Measurements from ENCODE around the gene PPP3R1. TPM values are rescaled to one million over a fixed set of nuclear protein-coding genes. Genes with fewer than 3 reads are reported as not detected.

PPP3R1 gene
- total RNA-seq, 1 experiment from 2014 or later = 74.2 TPM

DNA sequence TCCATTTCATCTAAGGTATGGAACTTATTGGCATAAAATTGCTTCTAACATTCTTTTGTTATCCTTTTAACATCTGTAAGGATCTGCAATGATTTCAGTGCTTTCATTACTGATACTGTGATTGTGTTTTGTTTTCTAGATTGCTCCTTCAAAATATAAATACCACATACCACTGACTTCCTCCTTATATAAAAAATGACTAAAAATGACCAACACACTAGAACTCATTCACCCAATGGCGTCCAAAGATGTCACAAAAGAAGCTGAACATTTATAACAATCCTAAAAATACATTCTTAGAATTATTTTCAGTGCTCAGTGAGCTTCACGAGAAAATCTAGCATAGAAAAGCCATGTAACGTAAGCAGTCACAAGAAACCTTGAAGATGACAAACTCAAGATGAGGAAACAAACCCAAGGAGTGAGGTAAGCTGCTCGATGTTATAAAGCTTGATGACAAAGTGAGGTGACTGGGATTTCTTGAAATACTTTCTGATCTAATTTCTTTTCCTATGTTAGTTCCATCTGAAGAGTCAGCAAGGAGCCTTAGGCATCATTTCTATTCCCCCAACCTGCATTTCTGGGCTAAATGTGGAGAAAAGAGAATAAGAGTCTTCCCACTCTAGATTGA is 52.1 kb downstream of the PPP3R1 start:
- no peaks in the 10 kb centered on the region for H3K36me3 Mint-ChIP-seq (ENCODE audit: insufficient read depth in 1 of 3, low read depth in 3 of 3)
- H2AK5ac ChIP-seq (ENCODE audit: insufficient read length, low read length) = no peak overlapping the region
- H3K4me3 Mint-ChIP-seq = no peak overlapping the region
- TF ChIP-seq, protein P1, sequence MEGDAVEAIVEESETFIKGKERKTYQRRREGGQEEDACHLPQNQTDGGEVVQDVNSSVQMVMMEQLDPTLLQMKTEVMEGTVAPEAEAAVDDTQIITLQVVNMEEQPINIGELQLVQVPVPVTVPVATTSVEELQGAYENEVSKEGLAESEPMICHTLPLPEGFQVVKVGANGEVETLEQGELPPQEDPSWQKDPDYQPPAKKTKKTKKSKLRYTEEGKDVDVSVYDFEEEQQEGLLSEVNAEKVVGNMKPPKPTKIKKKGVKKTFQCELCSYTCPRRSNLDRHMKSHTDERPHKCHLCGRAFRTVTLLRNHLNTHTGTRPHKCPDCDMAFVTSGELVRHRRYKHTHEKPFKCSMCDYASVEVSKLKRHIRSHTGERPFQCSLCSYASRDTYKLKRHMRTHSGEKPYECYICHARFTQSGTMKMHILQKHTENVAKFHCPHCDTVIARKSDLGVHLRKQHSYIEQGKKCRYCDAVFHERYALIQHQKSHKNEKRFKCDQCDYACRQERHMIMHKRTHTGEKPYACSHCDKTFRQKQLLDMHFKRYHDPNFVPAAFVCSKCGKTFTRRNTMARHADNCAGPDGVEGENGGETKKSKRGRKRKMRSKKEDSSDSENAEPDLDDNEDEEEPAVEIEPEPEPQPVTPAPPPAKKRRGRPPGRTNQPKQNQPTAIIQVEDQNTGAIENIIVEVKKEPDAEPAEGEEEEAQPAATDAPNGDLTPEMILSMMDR (conservative IDR thresholded peaks at IDR 0.05) = no peak
- no CpG with 5 or more reads among the region's 4 CpGs for WGBS (ENCODE audit: extremely low coverage, insufficient read length, low lambda C conversion rate)
- no peak overlapping the region for H4K8ac ChIP-seq (replicated peaks; ENCODE audit: insufficient read length, low read depth, low read length)
- DNase-seq = no peak
- no peak overlapping the region for H3K18ac ChIP-seq (ENCODE audit: insufficient read length, low read depth, low read length)
- H2BK120ac ChIP-seq (ENCODE audit: low read depth, low read length, poor library complexity, severe bottlenecking) = no peak overlapping the region
- H3K79me1 ChIP-seq (ENCODE audit: insufficient read depth, low read depth, low read length, poor library complexity, severe bottlenecking) = no peaks in the 10 kb centered on the region
- no peak overlapping the region for H3K56ac ChIP-seq (ENCODE audit: insufficient read length, low read depth, low read length)
- no peak overlapping the region for H3K14ac ChIP-seq (ENCODE audit: insufficient read depth, low read length)
- H2BK15ac ChIP-seq (ENCODE audit: low read depth, low read length) = no peak overlapping the region
- peaks cover 3% of the 10 kb centered on the region in 2 experiments; a peak in 3 of 4 replicates for H3K4me1 Mint-ChIP-seq
- H4K20me1 ChIP-seq (ENCODE audit: control insufficient read depth, insufficient read depth, insufficient read length) = no peaks in the 10 kb centered on the region
- H3K4me2 ChIP-seq (ENCODE audit: insufficient read depth, insufficient read length, low read length) = no peak overlapping the region
- no peak overlapping the region for H2BK5ac ChIP-seq (ENCODE audit: insufficient read length, low read length)
- H3K79me2 ChIP-seq (ENCODE audit: insufficient read depth, low read length) = peaks cover 1% of the 10 kb centered on the region; the same call in 1 of the 2 replicates
- H3K4ac ChIP-seq (ENCODE audit: low read depth, low read length) = no peak overlapping the region
- H3K27ac ChIP-seq (ENCODE audit: insufficient read length, low read depth, low read length) = no peak overlapping the region
- H2BK12ac ChIP-seq (ENCODE audit: insufficient read length, low read depth, low read length) = no peak overlapping the region
- no peak overlapping the region for H2BK20ac ChIP-seq (ENCODE audit: low read depth, low read length, poor library complexity, severe bottlenecking)
- H4K91ac ChIP-seq (ENCODE audit: insufficient read length, low read depth, low read length) = no peak overlapping the region
- no peaks in the 10 kb centered on the region for H3K23me2 ChIP-seq (ENCODE audit: insufficient read length, low read depth, low read length, poor library complexity, severe bottlenecking)
- H3T11ph ChIP-seq (ENCODE audit: low read length) = no peak overlapping the region
- no peak overlapping the region for H3K9ac ChIP-seq (ENCODE audit: extremely low read depth, insufficient read length, low read length)
- no peaks in the 10 kb centered on the region for H3K9me3 ChIP-seq (ENCODE audit: control insufficient read depth, low read depth, low read length)
- H3K4me1 ChIP-seq (ENCODE audit: insufficient read depth, low read length) = no peaks in the 10 kb centered on the region
- H3K9me3 Mint-ChIP-seq = no peaks in the 10 kb centered on the region
- no peak overlapping the region for H2AFZ ChIP-seq (ENCODE audit: low read length)
- H3K27ac Mint-ChIP-seq = peak overlapping the region in 1 of 3 experiments; percentile 4; a peak in 2 of 7 replicates
- H3K27me3 ChIP-seq (ENCODE audit: insufficient read depth, low read length) = no peaks in the 10 kb centered on the region
- no peaks in the 10 kb centered on the region; the same call in 1 of the 2 replicates for H3K27me3 Mint-ChIP-seq (ENCODE audit: low read depth)
- H4K5ac ChIP-seq (ENCODE audit: insufficient read length, low read depth, low read length) = no peak overlapping the region
- no peak overlapping the region for H3K23ac ChIP-seq (ENCODE audit: insufficient read length, low read depth, low read length)

All from H9 (cell line).